PC-3 (cell line): ENCODE data around the gene DTWD2. TPM values are rescaled to one million over a fixed set of nuclear protein-coding genes. Genes with fewer than 3 reads are reported as not detected.
"Not testable (repeated sequence)": the region's sequence is repeated elsewhere in the genome, so short reads cannot be mapped to it uniquely, and the experiment has no call there.

Experiments
- ATAC-seq: fragments of 200-7000 bp; cut with Tn5 transposase; 2 replicates; pipeline ENCODE4 v1.9.1; 2020; ENCODE audit warnings: mild to moderate bottlenecking, moderate library complexity
- BruUV-seq: library from RNA; stranded (reverse); fragments of 400-500 nt; replicated peaks from 2 replicates; lab custom pipeline; 2021; lab: Mats Ljungman, UMichigan
- CTCF ChIA-PET: fragments of 300-600 bp; sonication (Branson Sonifier 250); formaldehyde crosslinking; loops from one replicate; lab custom pipeline; 2022; ENCODE audit warnings: antibody characterized with exemption; lab: Charles Lee
- POLR2A ChIA-PET: fragments of 300-600 bp; sonication (Branson Sonifier 250); formaldehyde crosslinking; loops from one replicate; lab custom pipeline; 2022; ENCODE audit warnings: antibody characterized with exemption; ENCODE audit not compliant: unreplicated experiment; lab: Charles Lee
- DNase-seq: peaks from one replicate; pipeline ENCODE4 v3.0.0-alpha.2; 2015
- H2AFZ ChIP-seq: fragments of 300-600 bp; sonication (generic); 2 replicates; pipeline ENCODE4 v1.6.0; 2016; ENCODE audit warnings: antibody characterized with exemption, low read length
- H3F3A ChIP-seq: fragments of 300-600 bp; sonication (generic); one replicate; pipeline ENCODE4 v1.6.0; 2017; ENCODE audit warnings: antibody characterized with exemption, low read length, control low read depth, mild to moderate bottlenecking; ENCODE audit not compliant: unreplicated experiment
- H3K27ac ChIP-seq: fragments of 300-600 bp; sonication (generic); 2 replicates; pipeline ENCODE4 v1.5.1; 2016; ENCODE audit warnings: mild to moderate bottlenecking, low read length
- H3K27me3 ChIP-seq: fragments of 300-600 bp; sonication (generic); 2 replicates; pipeline ENCODE4 v1.6.1; 2016; ENCODE audit warnings: low read length, mixed read lengths
- H3K36me3 ChIP-seq: fragments of 300-600 bp; sonication (generic); 2 replicates; pipeline ENCODE4 v1.6.1; 2016; ENCODE audit warnings: low read depth, mixed run types, low read length, mixed read lengths
- H3K4me1 ChIP-seq: fragments of 300-600 bp; sonication (generic); 2 replicates; pipeline ENCODE4 v1.5.1; 2016; ENCODE audit warnings: low read length; ENCODE audit not compliant: insufficient read depth
- H3K4me2 ChIP-seq: fragments of 300-600 bp; sonication (generic); 2 replicates; pipeline ENCODE4 v1.6.0; 2016; ENCODE audit warnings: low read length
- H3K4me3 ChIP-seq: fragments of 300-600 bp; sonication (generic); 2 replicates; pipeline ENCODE4 v1.5.1; 2016; ENCODE audit warnings: mild to moderate bottlenecking, low read length, mixed read lengths
- H3K79me2 ChIP-seq: fragments of 300-600 bp; sonication (generic); 2 replicates; pipeline ENCODE4 v1.6.1; 2017; ENCODE audit warnings: low read length, mixed read lengths
- H3K9ac ChIP-seq: fragments of 300-600 bp; sonication (generic); 2 replicates; pipeline ENCODE4 v1.6.0; 2016; ENCODE audit warnings: mild to moderate bottlenecking, low read length
- H3K9me2 ChIP-seq: fragments of 300-600 bp; sonication (generic); replicated peaks from 2 replicates; pipeline ENCODE4 v1.6.1; 2016; ENCODE audit warnings: mixed run types, low read length, mixed read lengths
- H3K9me3 ChIP-seq: fragments of 300-600 bp; sonication (generic); 2 replicates; pipeline ENCODE4 v1.6.1; 2016; ENCODE audit warnings: low read length, mixed read lengths
- H4K20me1 ChIP-seq: fragments of 300-600 bp; sonication (generic); 2 replicates; pipeline ENCODE4 v1.6.1; 2016; ENCODE audit warnings: low read length, mixed read lengths
- CTCF ChIP-seq: fragments of 300-600 bp; sonication (generic); conservative IDR thresholded peaks from 2 replicates; pipeline ENCODE4 v1.5.1; 2017; ENCODE audit warnings: antibody characterized with exemption, low read depth, mild to moderate bottlenecking, low read length
- EZH2 ChIP-seq: fragments of 300-600 bp; sonication (generic); IDR thresholded peaks from one replicate; pipeline ENCODE4 v1.6.1; 2017; ENCODE audit warnings: antibody characterized with exemption, mild to moderate bottlenecking, low read length; ENCODE audit not compliant: unreplicated experiment
- EZH2phosphoT487 ChIP-seq: fragments of 300-600 bp; sonication (generic); IDR thresholded peaks from 2 replicates; pipeline ENCODE4 v1.6.1; 2018; ENCODE audit warnings: mild to moderate bottlenecking, antibody characterized with exemption, low read length, borderline replicate concordance
- intact Hi-C: fragments of 100-400 bp; cut with micrococcal nuclease; formaldehyde crosslinking; loops from 2 replicates; pipeline ENCODE4 v1.9.0; 2023
- total RNA-seq: library from RNA; depleted of rRNA; stranded (reverse); fragments of >200 nt; gene quantifications from 2 replicates; pipeline ENCODE4 v1.2.3, GENCODE V29; 2014

DTWD2 gene
- total RNA-seq, 1 experiment from 2014 or later = 16.5 TPM

- H3K4me2 ChIP-seq, H3K4me3 ChIP-seq, ATAC-seq, intact Hi-C loops, H3K27me3 ChIP-seq, BruUV-seq, CTCF ChIA-PET, POLR2A ChIA-PET, H3K27ac ChIP-seq, H2AFZ ChIP-seq, H3F3A ChIP-seq, H3K9me2 ChIP-seq, H3K9me3 ChIP-seq, H3K9ac ChIP-seq, H3K79me2 ChIP-seq, H3K36me3 ChIP-seq, DNase-seq, H4K20me1 ChIP-seq: not testable (repeated sequence)
- peaks cover 30% of the 10 kb centered on the region for H3K4me1 ChIP-seq
Observed at GRCh38 chr5:118964388-118964787, 24.0 kb downstream of the DTWD2 start.

- no peak for TF ChIP-seq EZH2
- Histone ChIP-seq H3K36me3 (no peaks in the 10 kb centered on the region), H2AFZ (no peak overlapping the region), H3K27me3 (no peaks in the 10 kb centered on the region), H3K9me2 (no peaks in the 10 kb centered on the region), H3K9me3 (no peaks in the 10 kb centered on the region), H3K79me2 (no peaks in the 10 kb centered on the region), H3K4me2 (no peak overlapping the region), H3F3A (no peaks in the 10 kb centered on the region), H3K4me1 (peaks cover 18% of the 10 kb centered on the region), H4K20me1 (no peaks in the 10 kb centered on the region), H3K27ac (no peak overlapping the region), H3K4me3 (no peak overlapping the region), H3K9ac (no peak overlapping the region)
- ATAC-seq (no peak), DNase-seq (no peak)
- ChIA-PET CTCF (interaction anchor here (0.6 kb wide), 1 partner anchor 253 kb away, joined by 3 read pairs; no protein-coding TSS in a partner anchor), POLR2A (no interaction called here)
- intact Hi-C loops = no loop called here
- BruUV-seq = no TSS peak
Observed at GRCh38 chr5:118963169-118963568, 25.2 kb downstream of the DTWD2 start.

GRCh38 chr5:118960557-118960956 lies 27.8 kb downstream of the DTWD2 start:
- Histone ChIP-seq H3K36me3 (no peaks in the 10 kb centered on the region), H3K27ac (no peak overlapping the region), H3K27me3 (no peaks in the 10 kb centered on the region), H3K4me3 (no peak overlapping the region), H4K20me1 (no peaks in the 10 kb centered on the region), H3K4me1 (no peaks in the 10 kb centered on the region), H3K9ac (no peak overlapping the region), H3K9me3 (no peaks in the 10 kb centered on the region), H2AFZ (no peak overlapping the region), H3K79me2 (no peaks in the 10 kb centered on the region), H3K4me2 (no peak overlapping the region), H3F3A (no peaks in the 10 kb centered on the region), H3K9me2 (no peaks in the 10 kb centered on the region)
- DNase-seq = no peak
- ChIA-PET CTCF (no interaction called here), POLR2A (no interaction called here)
- intact Hi-C loops = no loop called here
- no peak for ATAC-seq
- BruUV-seq = no TSS peak
- TF ChIP-seq EZH2 (no peak), CTCF (no peak), EZH2phosphoT487 (no peak)

GRCh38 chr5:118956727-118957126 lies 31.6 kb downstream of the DTWD2 start:
- peak; percentile 54; the same call in 1 of the 2 replicates for ATAC-seq
- peak; percentile 45 for DNase-seq

More at GRCh38 chr5:118956727-118957126, 31.6 kb downstream of the DTWD2 start:
- Histone ChIP-seq H3K36me3 (no peaks in the 10 kb centered on the region), H3K27me3 (no peaks in the 10 kb centered on the region), H3K9ac (no peak overlapping the region), H3K4me1 (no peaks in the 10 kb centered on the region), H3K79me2 (no peaks in the 10 kb centered on the region), H3K4me3 (no peak overlapping the region), H3K9me2 (no peaks in the 10 kb centered on the region), H3F3A (no peaks in the 10 kb centered on the region), H3K4me2 (no peak overlapping the region), H2AFZ (no peak overlapping the region), H4K20me1 (no peaks in the 10 kb centered on the region), H3K9me3 (no peaks in the 10 kb centered on the region), H3K27ac (no peak overlapping the region)
- peak; percentile 67 for TF ChIP-seq CTCF
- no peak for TF ChIP-seq EZH2phosphoT487
- intact Hi-C loops = loop anchor here (1.0 kb wide), 1 partner anchor 164 kb away; no protein-coding TSS in a partner anchor
- ChIA-PET CTCF (no interaction called here), POLR2A (no interaction called here)
- BruUV-seq = no TSS peak
